KOPT-K1 (cell line): Measurements from ENCODE around the gene FAF2.
"Not testable (repeated sequence)": the region's sequence is repeated elsewhere in the genome, so short reads cannot be mapped to it uniquely, and the experiment has no call there.

ENCODE experiments used
- H3K27ac ChIP-seq: fragments of 200-600 bp; sonication (generic); 2 replicates; pipeline ENCODE4 v1.5.1; 2016; ENCODE audit warnings: antibody characterized with exemption, mild to moderate bottlenecking, low read depth, low read length; ENCODE audit not compliant: poor library complexity, severe bottlenecking
- H3K36me3 ChIP-seq: fragments of 200-600 bp; sonication (generic); 2 replicates; pipeline ENCODE4 v1.5.1; 2017; ENCODE audit warnings: antibody characterized with exemption, mild to moderate bottlenecking, low read length, moderate library complexity; ENCODE audit not compliant: insufficient read depth
- H3K9me3 ChIP-seq: fragments of 200-600 bp; sonication (generic); 2 replicates; pipeline ENCODE4 v1.5.1; 2017; ENCODE audit warnings: antibody characterized with exemption, low read length, mild to moderate bottlenecking; ENCODE audit not compliant: insufficient read depth, poor library complexity, severe bottlenecking

The FAF2 gene

DNA sequence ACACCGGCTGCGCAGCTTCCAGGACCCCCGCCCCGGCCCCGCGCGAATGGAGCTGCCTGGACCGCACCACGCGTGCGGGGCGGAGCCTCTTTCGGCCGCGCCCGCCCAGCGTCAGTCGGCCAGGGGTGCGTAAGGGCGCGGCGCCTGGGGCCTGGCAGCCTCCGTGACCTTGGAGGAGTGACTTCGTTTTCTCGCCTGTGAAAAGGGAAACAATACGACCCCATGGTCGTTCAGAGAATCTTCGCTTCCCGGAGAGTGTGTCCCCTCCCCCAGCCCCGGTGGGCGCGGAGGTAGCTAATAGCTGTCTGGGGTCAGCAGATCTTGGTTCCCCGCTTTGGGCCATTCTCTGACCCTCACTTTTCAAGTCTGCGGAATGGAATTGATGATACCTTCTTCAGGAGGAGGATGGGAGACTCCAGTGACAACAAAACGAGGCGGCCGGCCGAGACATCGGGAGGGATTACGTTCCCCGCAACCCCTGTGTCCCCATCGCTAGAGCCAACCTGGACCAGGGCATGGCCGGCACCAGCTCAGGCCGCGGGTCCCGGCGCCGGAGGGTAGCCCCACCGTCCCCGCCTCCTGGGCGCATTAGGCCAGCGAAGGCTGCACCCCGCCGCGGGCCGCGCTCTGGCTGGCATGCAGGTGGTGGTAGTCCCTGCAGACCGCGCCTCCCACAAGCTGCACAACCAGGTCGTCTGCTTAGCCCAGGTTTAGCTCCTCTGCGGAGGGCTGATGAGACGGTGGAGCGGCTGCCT is 95.4 kb downstream of the FAF2 start:
- Histone ChIP-seq H3K9me3 (no peaks in the 10 kb centered on the region), H3K27ac (peak overlapping the region; percentile 90), H3K36me3 (no peaks in the 10 kb centered on the region)

DNA sequence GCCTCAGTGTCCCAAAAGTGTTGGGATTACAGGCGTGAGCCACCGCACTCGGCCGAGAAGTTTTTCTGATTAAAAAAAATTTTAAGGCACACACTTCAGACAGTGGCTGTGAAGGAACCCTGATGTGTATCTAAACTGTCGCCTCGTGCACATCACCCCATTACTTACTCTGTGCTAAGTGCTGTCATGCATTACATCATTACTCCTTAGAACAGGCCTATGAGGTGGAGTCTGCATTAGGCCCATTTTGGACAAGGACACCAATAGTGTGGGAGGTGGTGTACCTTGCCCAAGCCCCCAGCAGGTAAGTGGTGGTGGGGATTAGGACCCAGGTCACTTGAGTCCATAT is 97.2 kb downstream of the FAF2 start:
- H3K27ac ChIP-seq: no peak overlapping the region
- no peaks in the 10 kb centered on the region for H3K9me3 ChIP-seq
- H3K36me3 ChIP-seq: no peaks in the 10 kb centered on the region

- H3K27ac ChIP-seq: no peak overlapping the region
- H3K9me3 ChIP-seq: no peaks in the 10 kb centered on the region
- no peaks in the 10 kb centered on the region for H3K36me3 ChIP-seq
Measured at GRCh38 chr5:176545737-176546509, 97.7 kb downstream of the FAF2 start.

DNA sequence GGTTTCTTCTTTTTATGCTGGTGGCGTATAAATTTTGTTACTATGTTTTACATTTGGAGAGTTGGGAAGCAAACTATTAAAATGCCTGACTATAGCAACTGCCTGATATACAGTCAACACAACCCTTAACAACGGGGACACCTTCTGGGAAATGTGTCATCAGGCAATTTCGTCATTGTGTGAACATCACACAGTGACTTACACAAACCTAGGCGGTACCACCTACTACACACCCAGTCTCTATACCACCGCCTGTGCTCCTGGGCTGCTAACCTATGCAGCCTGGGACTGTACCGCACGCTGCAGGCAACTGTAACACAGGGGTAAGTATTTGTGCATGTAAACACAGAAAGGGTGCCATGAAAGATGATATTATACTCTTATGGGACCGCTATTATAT is 99.6 kb downstream of the FAF2 start:
- H3K9me3 ChIP-seq: no peaks in the 10 kb centered on the region
- H3K36me3 ChIP-seq: no peaks in the 10 kb centered on the region
- no peak overlapping the region for H3K27ac ChIP-seq

- H3K36me3 ChIP-seq: no peaks in the 10 kb centered on the region
- H3K9me3 ChIP-seq: no peaks in the 10 kb centered on the region
- no peak within 1 kb of the TSS for H3K27ac ChIP-seq
Measured at GRCh38 chr5:176548967-176549444, 100.8 kb downstream of the FAF2 start, which contains the start of gene CDHR2. CDHR2 (plus strand) TSS chr5:176549342; CDS start chr5:176565353, 16,011 bp downstream.

DNA sequence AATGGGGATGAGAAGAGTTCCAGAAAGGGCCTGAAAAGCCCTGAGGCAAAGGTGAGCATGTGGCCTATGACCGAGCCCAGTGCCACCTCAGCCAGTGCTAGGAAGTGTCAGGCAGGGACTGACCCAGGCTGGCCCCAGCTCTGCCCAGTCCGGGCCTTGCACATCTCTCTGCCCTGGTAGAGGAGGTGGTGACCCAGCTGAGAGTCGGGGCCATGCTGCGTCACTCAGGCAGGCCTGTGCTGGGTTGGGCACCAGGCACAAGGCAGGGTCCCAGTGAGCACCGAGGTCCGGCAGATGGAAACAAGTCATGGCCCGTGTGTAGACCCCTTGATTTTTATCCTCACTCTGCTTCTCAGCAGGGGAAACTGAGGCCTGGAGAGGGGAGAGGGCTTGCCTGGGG is 101.7 kb downstream of the FAF2 start:
- Histone ChIP-seq H3K36me3 (no peaks in the 10 kb centered on the region), H3K27ac (no peak overlapping the region), H3K9me3 (no peaks in the 10 kb centered on the region)

DNA sequence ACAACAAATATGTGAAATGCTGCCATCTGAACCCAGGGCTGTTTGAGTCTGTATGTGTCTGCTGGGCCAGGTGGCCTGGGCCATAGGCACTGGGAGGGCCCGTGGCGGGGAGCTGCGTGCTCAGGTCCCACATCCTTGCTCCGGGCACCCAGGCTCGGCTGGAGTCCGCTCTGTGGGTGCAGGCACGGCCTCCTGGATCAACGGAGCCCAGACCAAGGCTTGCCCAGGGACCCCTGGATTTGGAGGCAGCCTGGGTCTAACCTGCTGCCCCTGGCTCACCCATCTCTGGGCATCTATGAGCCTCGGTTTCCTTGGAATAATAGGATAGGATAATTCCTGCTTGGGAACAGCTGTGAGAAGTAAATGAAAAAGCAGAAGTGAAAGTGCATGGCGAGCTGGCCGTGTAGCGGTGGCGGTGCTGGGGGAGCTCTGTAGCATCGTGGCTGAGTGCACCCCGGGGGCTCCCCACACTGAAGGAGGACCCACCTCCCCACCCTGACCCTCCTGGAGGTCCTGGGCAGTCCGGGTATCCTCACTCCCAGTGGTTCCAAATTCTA is 102.2 kb downstream of the FAF2 start:
- Histone ChIP-seq H3K36me3 (no peaks in the 10 kb centered on the region), H3K9me3 (no peaks in the 10 kb centered on the region), H3K27ac (no peak overlapping the region)

- not testable (repeated sequence) for H3K27ac ChIP-seq
Measured at GRCh38 chr5:176550937-176551336, 102.8 kb downstream of the FAF2 start.

GRCh38 chr5:176552332-176552869 is 104.2 kb downstream of the FAF2 start:
- no peaks in the 10 kb centered on the region for H3K9me3 ChIP-seq
- H3K27ac ChIP-seq: no peak overlapping the region
- no peaks in the 10 kb centered on the region for H3K36me3 ChIP-seq

More at GRCh38 chr5:176550937-176551336, 102.8 kb downstream of the FAF2 start:
- not testable (repeated sequence) for H3K9me3 ChIP-seq, H3K36me3 ChIP-seq

DNA sequence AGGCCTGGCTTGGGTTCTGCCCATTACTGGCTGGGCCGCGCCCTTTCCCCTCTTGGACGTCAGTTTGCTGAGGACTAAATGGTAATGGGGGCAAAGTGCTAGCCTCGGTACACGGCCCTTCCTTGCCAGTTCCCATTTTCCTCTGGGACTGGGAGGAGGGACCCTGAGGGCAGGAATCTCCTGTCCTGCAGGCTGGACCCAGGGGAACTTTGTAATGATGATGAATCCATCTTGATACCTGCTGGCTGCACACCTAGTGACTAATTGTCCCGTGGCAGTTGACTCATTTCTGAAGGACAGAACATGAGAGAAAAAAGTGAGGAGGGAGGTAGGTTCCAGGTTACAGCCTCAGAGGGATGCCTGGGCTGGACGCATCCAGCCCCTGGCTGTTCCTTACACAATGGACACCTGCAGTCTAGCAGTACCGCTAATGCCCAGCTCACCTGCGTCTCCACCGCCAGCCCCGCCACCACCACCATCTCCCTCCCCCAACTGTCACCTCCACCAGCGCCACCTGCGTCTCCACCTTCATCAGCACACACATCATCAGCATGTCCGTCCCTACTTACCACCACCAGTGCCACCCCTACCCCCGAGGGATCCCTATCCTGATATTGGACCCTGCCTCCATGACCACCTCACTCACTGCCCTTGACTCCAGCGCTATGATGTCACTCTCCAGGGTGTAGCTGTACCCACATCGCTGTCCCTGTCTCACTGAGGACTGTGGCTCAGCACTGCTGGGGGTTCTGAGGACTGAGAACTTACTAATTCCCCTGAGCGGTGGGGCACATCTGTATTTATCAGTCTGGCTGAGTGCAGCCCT is 105.3 kb downstream of the FAF2 start:
- H3K27ac ChIP-seq: no peak overlapping the region
- no peaks in the 10 kb centered on the region for H3K9me3 ChIP-seq
- no peaks in the 10 kb centered on the region for H3K36me3 ChIP-seq

GRCh38 chr5:176557846-176558245 is 109.7 kb downstream of the FAF2 start:
- no peak overlapping the region for H3K27ac ChIP-seq
- H3K36me3 ChIP-seq: no peaks in the 10 kb centered on the region
- H3K9me3 ChIP-seq: no peaks in the 10 kb centered on the region
